GM12878 (cell line): ENCODE measurements around the gene CNNM2. TPM values are rescaled to one million over a fixed set of nuclear protein-coding genes. Genes with fewer than 3 reads are reported as not detected.

Experiments used
- ATAC-seq: fragments of 200-7000 bp; cut with Tn5 transposase; 3 replicates; pipeline ENCODE4 v1.9.1; 2020; ENCODE audit warnings: mild to moderate bottlenecking, moderate library complexity
- BruUV-seq: library from RNA; stranded (reverse); fragments of 400-500 nt; replicated peaks from 2 replicates; lab custom pipeline; 2021; lab: Mats Ljungman, UMichigan
- CTCF ChIA-PET: fragments of 300-600 bp; sonication (Branson Sonifier 250); formaldehyde crosslinking; extraction: SDS; loops from one replicate; lab custom pipeline; 2021; ENCODE audit warnings: inconsistent platforms; lab: Yijun Ruan, JAX
- POLR2A ChIA-PET: fragments of 350-600 bp; formaldehyde crosslinking; extraction: SDS; loops from one replicate; lab custom pipeline; 2021; ENCODE audit warnings: inconsistent platforms; lab: Charles Lee
- RAD21 ChIA-PET: fragments of 300-600 bp; sonication (Branson Sonifier 250); formaldehyde crosslinking; loops from one replicate; lab custom pipeline; 2023; ENCODE audit warnings: antibody characterized with exemption; ENCODE audit not compliant: unreplicated experiment; lab: Charles Lee
- SMC1A ChIA-PET: fragments of 300-600 bp; sonication (Branson Sonifier 250); formaldehyde crosslinking; loops from one replicate; lab custom pipeline; 2023; ENCODE audit not compliant: unreplicated experiment, uncharacterized antibody; lab: Charles Lee
- DNase-seq: peaks from one replicate; pipeline ENCODE4 v3.0.0-alpha.2; 2011; ENCODE audit warnings: low read depth, low spot score
- FAIRE-seq: peaks from 3 replicates; lab custom pipeline; 2011; peaks lifted over from hg19 to GRCh38; lab: Jason Lieb, UNC
- H2AFZ ChIP-seq: 2 replicates; pipeline ENCODE4 v1.6.0; 2011; ENCODE audit warnings: low read depth, low read length, control low read depth; ENCODE audit not compliant: control insufficient read depth
- H3K27ac ChIP-seq: 2 replicates; pipeline ENCODE4 v1.5.1; 2011; ENCODE audit warnings: control low read depth; ENCODE audit not compliant: control insufficient read depth, insufficient read depth
- H3K27me3 ChIP-seq, 2 experiments: replicated peaks in 1 of 2; 2 replicates each; pipeline versions ENCODE4 v1.6.0 to v1.6.1; 2011; ENCODE audit warnings: low read length in 1 of 2; ENCODE audit not compliant: control insufficient read depth in 2 of 2, insufficient read depth in 2 of 2
- H3K36me3 ChIP-seq, 2 experiments: 2 replicates each; pipeline ENCODE4 v1.5.1; 2011; ENCODE audit warnings: low read length in 1 of 2; ENCODE audit not compliant: control insufficient read depth in 2 of 2, insufficient read depth in 2 of 2
- H3K4me1 ChIP-seq: 2 replicates; pipeline ENCODE4 v1.6.1; 2011; ENCODE audit warnings: mild to moderate bottlenecking, low read length, moderate library complexity, mixed read lengths; ENCODE audit not compliant: control insufficient read depth, insufficient read depth
- H3K4me2 ChIP-seq: 2 replicates; pipeline ENCODE4 v1.6.0; 2011; ENCODE audit warnings: control low read depth; ENCODE audit not compliant: control insufficient read depth, insufficient read depth
- H3K4me3 ChIP-seq: fragments of 200-600 bp; sonication (generic); 2 replicates; pipeline ENCODE4 v1.5.1; 2016
- H3K79me2 ChIP-seq: 2 replicates; pipeline ENCODE4 v1.6.0; 2011; ENCODE audit warnings: low read length; ENCODE audit not compliant: control insufficient read depth, insufficient read depth
- H3K9ac ChIP-seq: 2 replicates; pipeline ENCODE4 v1.8.0; 2011; ENCODE audit warnings: low read length, control low read depth, mixed read lengths; ENCODE audit not compliant: control insufficient read depth, insufficient read depth
- H3K9me3 ChIP-seq: replicated peaks from 3 replicates; pipeline ENCODE4 v1.5.1; 2011; ENCODE audit warnings: mild to moderate bottlenecking, low read length; ENCODE audit not compliant: control insufficient read depth, insufficient read depth
- H4K20me1 ChIP-seq: 2 replicates; pipeline ENCODE4 v1.6.0; 2011; ENCODE audit not compliant: control insufficient read depth, insufficient read depth
- CEBPB ChIP-seq, 2 experiments: fragments of 150-350 bp in 1 of 2; IDR thresholded peaks; 2 replicates each; pipeline ENCODE4 v1.6.1; 2012 to 2014; ENCODE audit warnings: low read depth in 2 of 2, low read length in 2 of 2, borderline replicate concordance in 1 of 2, inconsistent platforms in 1 of 2
- CHD2 ChIP-seq: IDR thresholded peaks from 2 replicates; pipeline ENCODE4 v1.6.1; 2011; ENCODE audit warnings: low read depth, low read length, improper control_type of control experiment, borderline replicate concordance
- EP300 ChIP-seq, 2 experiments: fragments of 150-350 bp in 1 of 2; IDR thresholded peaks; 2 replicates each; pipeline ENCODE4 v1.6.1; 2011 to 2012; ENCODE audit warnings: low read depth in 2 of 2, low read length in 2 of 2, borderline replicate concordance in 1 of 2, improper control_type of control experiment in 1 of 2, inconsistent platforms in 1 of 2; ENCODE audit not compliant: control insufficient read depth in 1 of 2
- IKZF2 ChIP-seq, 2 experiments: fragments of 450-650 bp; IDR thresholded peaks; 2 replicates each; pipeline ENCODE4 v1.6.1; 2017; ENCODE audit warnings: mild to moderate bottlenecking in 2 of 2, moderate library complexity in 2 of 2
- IRF4 ChIP-seq: IDR thresholded peaks from 2 replicates; pipeline ENCODE4 v1.6.1; 2011; ENCODE audit warnings: low read depth, low read length
- JUNB ChIP-seq: IDR thresholded peaks from 2 replicates; pipeline ENCODE4 v1.6.1; 2016; ENCODE audit warnings: antibody characterized with exemption, mild to moderate bottlenecking
- JUND ChIP-seq: IDR thresholded peaks from 2 replicates; pipeline ENCODE4 v1.6.1; 2012; ENCODE audit warnings: low read depth, mild to moderate bottlenecking, low read length, improper control_type of control experiment, moderate library complexity
- MEF2A ChIP-seq: IDR thresholded peaks from 2 replicates; pipeline ENCODE4 v1.6.1; 2011; ENCODE audit warnings: low read depth, mild to moderate bottlenecking, low read length, moderate library complexity; ENCODE audit not compliant: insufficient read depth
- MEF2B ChIP-seq: fragments of 450-650 bp; IDR thresholded peaks from 2 replicates; pipeline ENCODE4 v1.6.1; 2018; ENCODE audit warnings: mild to moderate bottlenecking, moderate library complexity; ENCODE audit not compliant: partially characterized antibody, poor library complexity, severe bottlenecking
- RUNX3 ChIP-seq: IDR thresholded peaks from 2 replicates; pipeline ENCODE4 v1.6.1; 2012; ENCODE audit warnings: low read length, inconsistent platforms
- TCF7 ChIP-seq: IDR thresholded peaks from 2 replicates; pipeline ENCODE4 v1.6.1; 2014; ENCODE audit warnings: antibody characterized with exemption, borderline replicate concordance
- ZBED1 ChIP-seq: IDR thresholded peaks from 2 replicates; pipeline ENCODE4 v1.6.1; 2016; ENCODE audit warnings: borderline replicate concordance
- WGBS: methylation state at CpG from one replicate; pipeline ENCODE4 v1.1.6; 2016; ENCODE audit warnings: low lambda C conversion rate; ENCODE audit not compliant: insufficient replicate concordance, insufficient coverage; ENCODE audit errors: missing lambda C conversion rate; 5-methylcytosine and 5-hydroxymethylcytosine counted together
- in situ Hi-C: fragments of 300-500 bp; cut with MboI; formaldehyde crosslinking; loops from 9 replicates; pipeline ENCODE4 v1.14.3; 2018; ENCODE audit warnings: mixed read lengths
- intact Hi-C: fragments of 100-400 bp; cut with micrococcal nuclease; formaldehyde crosslinking; loops from one replicate; pipeline ENCODE4 v1.14.2; 2022; ENCODE audit not compliant: unreplicated experiment
- polyA plus RNA-seq, 11 experiments: library from polyadenylated mRNA; depleted of rRNA in 4 of 11; unstranded in 6 of 11; stranded (reverse) in 5 of 11; fragments of >200 nt; fragmentation: Nextera tagmentation in 4 of 11; fragmentation: Illumina TruSeq in 1 of 11; extraction: Ambion mirVana in 4 of 11; extraction: Trizol in 1 of 11; gene quantifications; 1 replicate in 1 of 11; 2 replicates in 10 of 11; pipeline versions ENCODE4 v1.2.1 to v1.2.3, GENCODE V29; 2011 to 2016; ENCODE audit warnings: inconsistent platforms in 2 of 11, missing spikeins in 2 of 11, low read depth in 1 of 11
- total RNA-seq, 4 experiments: library from RNA; depleted of rRNA in 3 of 4; stranded (reverse); fragments of >200 nt in 3 of 4; fragmentation: Illumina TruSeq in 1 of 4; extraction: Trizol in 1 of 4; gene quantifications; 2 replicates each; pipeline versions ENCODE4 v1.2.1 to v1.2.3, GENCODE V29; 2013 to 2021
- TF ChIP-seq, protein P1 (sequence below): IDR thresholded peaks from 2 replicates; pipeline ENCODE4 v1.6.1; 2011; ENCODE audit warnings: borderline replicate concordance, low read depth, mild to moderate bottlenecking, moderate library complexity, low read length; ENCODE audit not compliant: insufficient read depth, poor library complexity, severe bottlenecking
- TF ChIP-seq, protein P2 (sequence below): IDR thresholded peaks from 2 replicates; pipeline ENCODE4 v1.6.1; 2012; ENCODE audit warnings: low read length, inconsistent platforms
- TF ChIP-seq, protein P3 (sequence below): fragments of 150-350 bp; IDR thresholded peaks from 2 replicates; pipeline ENCODE4 v1.6.1; 2016; ENCODE audit warnings: low read depth, low read length
- TF ChIP-seq, protein P4 (sequence below): fragments of 450-650 bp; IDR thresholded peaks from 2 replicates; pipeline ENCODE4 v1.6.1; 2017; ENCODE audit warnings: low read depth, mild to moderate bottlenecking, moderate library complexity

CNNM2 gene
- total and polyA plus RNA-seq, 10 of the 15 experiments (the other 5 are each of a cell fraction or from before 2014, with no cell fraction given) = 0.18 to 7.3 (median 2.5) TPM

DNA sequence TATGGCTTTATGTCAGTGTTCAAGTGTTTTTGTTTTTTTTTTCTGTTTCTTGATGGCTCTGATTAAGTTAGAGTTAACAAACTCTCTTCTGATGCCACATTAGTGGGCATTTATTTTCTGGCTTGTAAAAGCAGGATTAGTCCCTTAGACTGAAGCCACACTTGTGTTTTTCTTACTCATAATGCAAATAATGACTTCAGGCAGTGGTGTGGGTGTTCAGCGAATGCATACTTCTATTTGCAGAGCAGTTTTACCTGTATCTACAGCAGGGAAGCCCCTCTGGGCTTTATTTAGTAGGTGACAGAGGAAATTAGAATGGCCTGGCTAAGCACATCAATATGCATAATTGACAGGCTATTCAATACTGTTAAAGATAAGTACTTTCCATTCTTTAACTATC is 79.9 kb downstream of the CNNM2 start:
- Histone ChIP-seq H3K9me3 (no peaks in the 10 kb centered on the region), H3K9ac (no peak overlapping the region), H3K4me3 (no peak overlapping the region), H3K27me3 (no peaks in the 10 kb centered on the region), H2AFZ (no peak overlapping the region), H3K4me2 (peak overlapping the region; percentile 50), H3K4me1 (0 out of 2 replicates have a peak, but pooled peaks cover 4% of the 10 kb centered on the region), H3K27ac (no peak overlapping the region), H3K79me2 (no peaks in the 10 kb centered on the region), H3K36me3 (no peaks in the 10 kb centered on the region), H4K20me1 (no peaks in the 10 kb centered on the region)
- CTCF ChIA-PET = interaction anchor here (1.0 to 1.5 kb wide), 2 partner anchors 10 to 80 kb away, joined by 3 read pairs; partner anchors contain the start of gene CNNM2
- in situ Hi-C loops (no loop called here), intact Hi-C loops (no loop called here)
- RAD21 ChIA-PET = no interaction called here
- peak; percentile 13 for FAIRE-seq
- SMC1A ChIA-PET = interaction anchor here (0.9 to 1.6 kb wide), 3 partner anchors 11 to 76 kb away, joined by 3 to 4 read pairs (median 3); no protein-coding TSS in a partner anchor
- BruUV-seq = no TSS peak
- WGBS = 0% methylated on average over 1 of the region's 1 CpG
- DNase-seq = peak; percentile 33
- POLR2A ChIA-PET = no interaction called here
- ATAC-seq = peak; percentile 90
- TF ChIP-seq, protein P1, sequence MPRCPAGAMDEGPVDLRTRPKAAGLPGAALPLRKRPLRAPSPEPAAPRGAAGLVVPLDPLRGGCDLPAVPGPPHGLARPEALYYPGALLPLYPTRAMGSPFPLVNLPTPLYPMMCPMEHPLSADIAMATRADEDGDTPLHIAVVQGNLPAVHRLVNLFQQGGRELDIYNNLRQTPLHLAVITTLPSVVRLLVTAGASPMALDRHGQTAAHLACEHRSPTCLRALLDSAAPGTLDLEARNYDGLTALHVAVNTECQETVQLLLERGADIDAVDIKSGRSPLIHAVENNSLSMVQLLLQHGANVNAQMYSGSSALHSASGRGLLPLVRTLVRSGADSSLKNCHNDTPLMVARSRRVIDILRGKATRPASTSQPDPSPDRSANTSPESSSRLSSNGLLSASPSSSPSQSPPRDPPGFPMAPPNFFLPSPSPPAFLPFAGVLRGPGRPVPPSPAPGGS = peak; percentile 68
- TF ChIP-seq MEF2A (peak; percentile 92), IKZF2 (IDR thresholded peaks at IDR 0.05) (peak in 1 of 2 experiments; percentile 22; a peak in 1 of 4 replicates), RUNX3 (peak; percentile 93), JUND (peak; percentile 51; the same call in 1 of the 2 replicates), ZBED1 (peak; percentile 77; the same call in 1 of the 2 replicates), CEBPB (IDR thresholded peaks at IDR 0.05; ENCODE audit: borderline replicate concordance in 1 of 2, low read depth in 2 of 2, low read length in 2 of 2) (peak in 1 of 2 experiments; percentile 48; a peak in 1 of 4 replicates), IRF4 (peak; percentile 74; the same call in 1 of the 2 replicates), TCF7 (peak; percentile 36; the same call in 1 of the 2 replicates), JUNB (peak; percentile 98), CHD2 (no peak), EP300 (IDR thresholded peaks at IDR 0.05; ENCODE audit: borderline replicate concordance in 1 of 2, control insufficient read depth in 1 of 2, low read depth in 2 of 2, low read length in 2 of 2) (peak in 1 of 2 experiments; percentile 17; a peak in 1 of 4 replicates), MEF2B (peak; percentile 84)
- TF ChIP-seq, protein P2, sequence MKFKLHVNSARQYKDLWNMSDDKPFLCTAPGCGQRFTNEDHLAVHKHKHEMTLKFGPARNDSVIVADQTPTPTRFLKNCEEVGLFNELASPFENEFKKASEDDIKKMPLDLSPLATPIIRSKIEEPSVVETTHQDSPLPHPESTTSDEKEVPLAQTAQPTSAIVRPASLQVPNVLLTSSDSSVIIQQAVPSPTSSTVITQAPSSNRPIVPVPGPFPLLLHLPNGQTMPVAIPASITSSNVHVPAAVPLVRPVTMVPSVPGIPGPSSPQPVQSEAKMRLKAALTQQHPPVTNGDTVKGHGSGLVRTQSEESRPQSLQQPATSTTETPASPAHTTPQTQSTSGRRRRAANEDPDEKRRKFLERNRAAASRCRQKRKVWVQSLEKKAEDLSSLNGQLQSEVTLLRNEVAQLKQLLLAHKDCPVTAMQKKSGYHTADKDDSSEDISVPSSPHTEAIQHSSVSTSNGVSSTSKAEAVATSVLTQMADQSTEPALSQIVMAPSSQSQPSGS = peak; percentile 92
- TF ChIP-seq, protein P3, sequence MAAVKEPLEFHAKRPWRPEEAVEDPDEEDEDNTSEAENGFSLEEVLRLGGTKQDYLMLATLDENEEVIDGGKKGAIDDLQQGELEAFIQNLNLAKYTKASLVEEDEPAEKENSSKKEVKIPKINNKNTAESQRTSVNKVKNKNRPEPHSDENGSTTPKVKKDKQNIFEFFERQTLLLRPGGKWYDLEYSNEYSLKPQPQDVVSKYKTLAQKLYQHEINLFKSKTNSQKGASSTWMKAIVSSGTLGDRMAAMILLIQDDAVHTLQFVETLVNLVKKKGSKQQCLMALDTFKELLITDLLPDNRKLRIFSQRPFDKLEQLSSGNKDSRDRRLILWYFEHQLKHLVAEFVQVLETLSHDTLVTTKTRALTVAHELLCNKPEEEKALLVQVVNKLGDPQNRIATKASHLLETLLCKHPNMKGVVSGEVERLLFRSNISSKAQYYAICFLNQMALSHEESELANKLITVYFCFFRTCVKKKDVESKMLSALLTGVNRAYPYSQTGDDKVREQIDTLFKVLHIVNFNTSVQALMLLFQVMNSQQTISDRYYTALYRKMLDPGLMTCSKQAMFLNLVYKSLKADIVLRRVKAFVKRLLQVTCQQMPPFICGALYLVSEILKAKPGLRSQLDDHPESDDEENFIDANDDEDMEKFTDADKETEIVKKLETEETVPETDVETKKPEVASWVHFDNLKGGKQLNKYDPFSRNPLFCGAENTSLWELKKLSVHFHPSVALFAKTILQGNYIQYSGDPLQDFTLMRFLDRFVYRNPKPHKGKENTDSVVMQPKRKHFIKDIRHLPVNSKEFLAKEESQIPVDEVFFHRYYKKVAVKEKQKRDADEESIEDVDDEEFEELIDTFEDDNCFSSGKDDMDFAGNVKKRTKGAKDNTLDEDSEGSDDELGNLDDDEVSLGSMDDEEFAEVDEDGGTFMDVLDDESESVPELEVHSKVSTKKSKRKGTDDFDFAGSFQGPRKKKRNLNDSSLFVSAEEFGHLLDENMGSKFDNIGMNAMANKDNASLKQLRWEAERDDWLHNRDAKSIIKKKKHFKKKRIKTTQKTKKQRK = no peak
- TF ChIP-seq, protein P4, sequence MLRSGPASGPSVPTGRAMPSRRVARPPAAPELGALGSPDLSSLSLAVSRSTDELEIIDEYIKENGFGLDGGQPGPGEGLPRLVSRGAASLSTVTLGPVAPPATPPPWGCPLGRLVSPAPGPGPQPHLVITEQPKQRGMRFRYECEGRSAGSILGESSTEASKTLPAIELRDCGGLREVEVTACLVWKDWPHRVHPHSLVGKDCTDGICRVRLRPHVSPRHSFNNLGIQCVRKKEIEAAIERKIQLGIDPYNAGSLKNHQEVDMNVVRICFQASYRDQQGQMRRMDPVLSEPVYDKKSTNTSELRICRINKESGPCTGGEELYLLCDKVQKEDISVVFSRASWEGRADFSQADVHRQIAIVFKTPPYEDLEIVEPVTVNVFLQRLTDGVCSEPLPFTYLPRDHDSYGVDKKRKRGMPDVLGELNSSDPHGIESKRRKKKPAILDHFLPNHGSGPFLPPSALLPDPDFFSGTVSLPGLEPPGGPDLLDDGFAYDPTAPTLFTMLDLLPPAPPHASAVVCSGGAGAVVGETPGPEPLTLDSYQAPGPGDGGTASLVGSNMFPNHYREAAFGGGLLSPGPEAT = peak; percentile 51; the same call in 1 of the 2 replicates
